Measurements from ENCODE around the gene BEX3.
"Not testable (repeated sequence)": the region's sequence is repeated elsewhere in the genome, so short reads cannot be mapped to it uniquely, and the experiment has no call there.

Gene BEX3

GRCh38 chrX:103376118-103376978, at the start of gene BEX3:
Gene BEX3 (plus strand): TSS chrX:103376538. CDS start chrX:103377522, 984 bp downstream.
- peak in 1 of 3 donors; percentile 28 for DNase-seq

- no peak for DNase-seq
Observed at GRCh38 chrX:103329991-103330390, 46.3 kb upstream of the BEX3 start, which contains the start of gene TCEAL7. Gene TCEAL7 (plus strand): TSS chrX:103330239. CDS start chrX:103331404, 1,165 bp downstream.

- DNase-seq = no peak
Observed at GRCh38 chrX:103330681-103331288, 45.6 kb upstream of the BEX3 start.

DNA sequence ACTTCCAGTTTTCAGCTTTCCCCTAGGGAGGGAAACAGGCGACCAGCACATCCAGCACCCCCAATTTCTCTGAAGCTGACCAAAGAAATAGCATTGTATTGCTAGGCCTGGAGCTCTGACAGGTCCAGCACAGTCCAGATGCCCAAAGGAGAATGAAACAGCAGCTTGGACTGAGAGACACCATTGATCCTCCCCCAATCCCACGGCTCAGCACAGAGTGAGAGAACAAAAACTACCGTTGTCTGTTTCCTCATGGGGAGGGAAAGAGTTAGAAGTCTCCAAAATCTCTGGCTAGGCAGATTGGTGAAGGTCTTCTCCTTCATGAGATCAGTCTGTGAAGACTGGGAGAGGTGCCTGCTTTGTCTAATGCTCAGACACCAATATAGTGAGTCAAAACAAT, 37.7 kb upstream of the BEX3 start:
- no peak for DNase-seq

GRCh38 chrX:103343105-103343504, 33.2 kb upstream of the BEX3 start:
- peak; percentile 54 to 60 (median 58) for DNase-seq

GRCh38 chrX:103344606-103345005, 31.7 kb upstream of the BEX3 start:
- no peak for DNase-seq

- no peak for DNase-seq
Observed at GRCh38 chrX:103347682-103348397, 28.5 kb upstream of the BEX3 start.

- peak; percentile 38 to 56 (median 47) for DNase-seq
Observed at GRCh38 chrX:103356130-103356798, 20.1 kb upstream of the BEX3 start, which contains the start of gene TCEAL9. Gene TCEAL9 (plus strand): TSS chrX:103356506. CDS start chrX:103357685, 1,179 bp downstream.

- peak in 1 of 3 donors; percentile 16 for DNase-seq
Observed at GRCh38 chrX:103356858-103357257, 19.5 kb upstream of the BEX3 start.

GRCh38 chrX:103357871-103358270, 18.5 kb upstream of the BEX3 start:
- DNase-seq = no peak

DNA sequence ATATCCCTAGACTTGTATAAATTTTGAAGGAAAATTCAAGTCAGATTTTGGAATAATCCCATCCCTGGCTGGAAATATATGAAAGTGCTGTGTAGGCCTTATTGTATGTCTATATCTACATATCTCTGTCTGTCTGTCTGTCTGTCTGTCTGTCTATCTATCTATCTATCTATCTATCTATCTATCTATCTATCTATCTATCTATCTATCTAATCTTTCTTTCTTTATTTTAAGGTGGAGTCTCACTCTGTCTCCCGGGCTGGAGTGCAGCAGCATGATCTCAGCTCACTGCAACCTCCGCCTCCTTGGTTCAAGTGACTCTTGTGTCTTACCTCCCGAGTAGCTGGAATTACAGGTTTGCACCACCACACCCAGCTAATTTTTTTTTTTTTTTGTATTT, 16.7 kb upstream of the BEX3 start:
- not testable (repeated sequence) for DNase-seq

DNA sequence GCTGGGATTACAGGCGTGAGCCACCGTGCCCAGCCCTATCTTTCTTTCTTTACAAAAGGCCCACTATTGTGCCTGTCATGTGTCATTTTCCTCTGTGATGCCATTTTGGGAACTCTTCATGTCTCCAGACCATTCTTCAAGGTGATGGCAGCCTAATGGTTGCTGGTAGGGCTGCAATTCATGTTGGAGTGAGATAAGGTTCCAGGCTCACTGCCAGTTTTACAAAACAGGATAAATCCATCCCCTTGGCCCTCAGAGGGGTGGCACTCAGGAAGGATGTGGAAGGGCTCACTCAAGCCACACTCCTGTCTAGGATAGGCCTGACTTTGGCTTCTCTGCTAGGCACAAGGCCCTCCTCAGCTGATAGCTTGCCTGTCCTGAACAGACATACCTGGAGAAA, 16.2 kb upstream of the BEX3 start:
- DNase-seq = no peak

DNA sequence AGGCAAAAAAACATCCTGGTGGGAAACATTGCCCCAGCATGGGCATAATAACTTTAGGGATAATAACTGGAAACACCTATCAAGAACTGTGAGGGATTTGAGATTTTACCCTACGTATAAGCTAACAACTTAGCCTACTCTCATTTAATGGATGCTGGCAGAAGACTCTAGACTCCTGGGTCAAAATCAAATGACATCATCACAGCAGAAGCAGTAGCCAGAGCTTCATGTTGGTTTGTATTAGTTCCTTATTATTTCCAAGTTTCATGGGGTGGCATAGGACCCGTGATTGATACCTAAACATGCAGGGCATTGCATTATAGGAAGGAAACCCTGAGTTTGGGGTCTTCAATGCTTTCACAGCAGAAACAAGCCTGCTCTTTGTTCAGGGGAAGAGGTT, 15.4 kb upstream of the BEX3 start:
- DNase-seq = no peak

GRCh38 chrX:103361798-103362197, 14.5 kb upstream of the BEX3 start:
- DNase-seq = no peak

DNA sequence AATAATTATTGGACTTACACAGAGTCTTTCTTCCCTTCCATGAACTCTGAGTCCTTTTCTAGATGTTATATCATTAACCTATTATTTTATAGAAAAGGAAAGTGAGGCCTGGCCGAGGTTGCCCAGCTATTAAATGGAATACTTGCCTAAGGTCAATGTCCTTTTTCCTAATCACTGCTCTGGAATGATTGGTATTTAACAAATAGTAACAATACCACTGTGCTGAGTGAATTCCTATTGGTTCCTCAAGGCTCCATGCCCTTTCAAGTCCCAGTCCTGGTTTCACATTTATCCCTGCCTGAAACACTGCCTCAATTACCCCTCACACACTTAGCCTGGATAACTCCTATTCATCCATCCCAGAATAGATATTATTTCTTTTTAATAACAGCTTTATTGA, 13.9 kb upstream of the BEX3 start:
- DNase-seq = no peak

DNA sequence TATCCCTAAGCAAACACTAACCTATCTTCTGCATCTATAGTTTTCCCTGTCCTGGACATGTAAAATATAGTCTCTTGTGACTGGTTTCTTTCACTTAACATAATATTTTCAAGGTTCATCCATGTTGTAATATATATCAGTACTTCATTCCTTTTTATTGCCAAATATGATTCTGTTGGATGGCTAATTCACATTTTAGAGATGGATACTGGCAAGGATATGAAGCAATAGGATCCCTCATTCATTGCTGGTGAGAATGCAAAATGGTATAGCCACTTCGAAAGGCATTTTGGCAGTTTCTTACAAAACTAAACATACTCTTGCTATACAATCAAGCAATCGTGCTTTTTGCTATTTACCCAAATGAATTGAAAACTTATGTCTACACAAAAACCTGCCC, 13.3 kb upstream of the BEX3 start:
- no peak for DNase-seq

GRCh38 chrX:103367502-103367901, 8.8 kb upstream of the BEX3 start:
- DNase-seq = no peak

GRCh38 chrX:103369479-103369878, 6.9 kb upstream of the BEX3 start:
- no peak for DNase-seq

- no peak for DNase-seq
Observed at GRCh38 chrX:103372886-103373285, 3.5 kb upstream of the BEX3 start.

DNA sequence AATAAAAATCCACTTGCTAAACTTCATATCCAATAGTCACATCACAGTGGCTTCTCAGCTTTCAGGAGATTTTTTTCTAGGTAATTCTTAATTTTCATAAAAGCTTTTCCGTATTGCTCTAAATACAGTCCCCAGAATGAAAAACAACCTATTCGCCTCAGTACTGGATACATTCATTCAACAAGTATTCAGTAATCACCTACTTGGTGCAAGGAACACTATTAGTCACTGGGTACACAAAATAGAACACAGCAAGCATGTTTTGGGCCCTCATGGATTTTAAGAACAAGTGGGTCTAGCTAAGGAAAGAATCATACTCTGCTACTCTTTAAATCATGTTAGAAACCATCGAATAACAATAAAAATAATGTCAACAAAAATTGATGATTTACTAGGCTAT, 2.8 kb upstream of the BEX3 start:
- DNase-seq = no peak

- DNase-seq = no peak
Observed at GRCh38 chrX:103376979-103377324, 614 bp downstream of the BEX3 start.

DNA sequence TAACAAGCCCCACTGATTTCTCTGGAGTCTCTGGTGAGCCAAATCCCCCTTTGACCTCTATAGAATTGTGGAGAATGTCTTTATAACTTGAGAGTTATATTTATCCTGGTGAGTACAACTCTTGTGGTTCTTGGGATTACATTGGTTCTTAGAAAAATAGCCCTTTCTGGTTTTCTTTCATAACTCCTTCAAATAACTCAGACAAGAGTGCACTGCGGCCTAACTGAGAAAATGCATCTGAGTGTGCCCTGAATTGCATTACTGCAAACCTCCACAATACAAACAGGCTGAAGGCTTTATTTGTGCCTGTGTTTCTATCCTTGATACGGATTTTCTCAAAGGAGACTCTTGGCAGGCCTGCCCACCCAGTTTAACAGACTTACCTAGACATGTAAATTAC, 2.7 kb downstream of the BEX3 start:
- no peak for DNase-seq

DNA sequence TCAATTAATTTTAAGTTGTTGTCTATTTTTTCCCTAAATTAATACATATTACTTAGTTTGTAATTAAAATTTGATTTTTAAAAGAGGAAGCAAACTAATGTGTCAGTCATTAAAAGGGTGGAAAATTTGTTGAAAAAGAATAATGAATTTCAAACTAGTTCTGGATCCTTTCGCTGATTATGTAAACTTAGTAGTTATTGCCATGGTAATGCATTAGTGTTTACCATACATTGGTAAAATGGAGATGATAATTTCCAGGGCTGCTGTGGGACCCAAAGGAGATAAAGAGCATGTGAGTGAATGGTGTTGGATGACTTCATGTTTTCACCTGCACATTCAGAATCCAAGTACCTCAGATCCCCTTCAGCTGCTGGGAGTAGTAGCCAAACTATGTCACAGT, 6.5 kb downstream of the BEX3 start:
- DNase-seq = no peak
